ENCODE results near the gene TJP2.
A peak's percentile ranks its signal among the peaks of the same experiment; 100 is the strongest.
"Not testable (repeated sequence)": the region's sequence is repeated elsewhere in the genome, so short reads cannot be mapped to it uniquely, and the experiment has no call there.

Gene TJP2

GRCh38 chr9:69299826-69300225, 125.7 kb downstream of the TJP2 start:
- H3K4me3 ChIP-seq (ENCODE audit: low read length), result no peak overlapping the region
- no peak for DNase-seq (ENCODE audit: low read depth)
- TF ChIP-seq, protein P1, sequence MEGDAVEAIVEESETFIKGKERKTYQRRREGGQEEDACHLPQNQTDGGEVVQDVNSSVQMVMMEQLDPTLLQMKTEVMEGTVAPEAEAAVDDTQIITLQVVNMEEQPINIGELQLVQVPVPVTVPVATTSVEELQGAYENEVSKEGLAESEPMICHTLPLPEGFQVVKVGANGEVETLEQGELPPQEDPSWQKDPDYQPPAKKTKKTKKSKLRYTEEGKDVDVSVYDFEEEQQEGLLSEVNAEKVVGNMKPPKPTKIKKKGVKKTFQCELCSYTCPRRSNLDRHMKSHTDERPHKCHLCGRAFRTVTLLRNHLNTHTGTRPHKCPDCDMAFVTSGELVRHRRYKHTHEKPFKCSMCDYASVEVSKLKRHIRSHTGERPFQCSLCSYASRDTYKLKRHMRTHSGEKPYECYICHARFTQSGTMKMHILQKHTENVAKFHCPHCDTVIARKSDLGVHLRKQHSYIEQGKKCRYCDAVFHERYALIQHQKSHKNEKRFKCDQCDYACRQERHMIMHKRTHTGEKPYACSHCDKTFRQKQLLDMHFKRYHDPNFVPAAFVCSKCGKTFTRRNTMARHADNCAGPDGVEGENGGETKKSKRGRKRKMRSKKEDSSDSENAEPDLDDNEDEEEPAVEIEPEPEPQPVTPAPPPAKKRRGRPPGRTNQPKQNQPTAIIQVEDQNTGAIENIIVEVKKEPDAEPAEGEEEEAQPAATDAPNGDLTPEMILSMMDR (IDR thresholded peaks at IDR 0.05; ENCODE audit: insufficient read depth, low read depth, low read length, missing control alignments), result no peak

DNA sequence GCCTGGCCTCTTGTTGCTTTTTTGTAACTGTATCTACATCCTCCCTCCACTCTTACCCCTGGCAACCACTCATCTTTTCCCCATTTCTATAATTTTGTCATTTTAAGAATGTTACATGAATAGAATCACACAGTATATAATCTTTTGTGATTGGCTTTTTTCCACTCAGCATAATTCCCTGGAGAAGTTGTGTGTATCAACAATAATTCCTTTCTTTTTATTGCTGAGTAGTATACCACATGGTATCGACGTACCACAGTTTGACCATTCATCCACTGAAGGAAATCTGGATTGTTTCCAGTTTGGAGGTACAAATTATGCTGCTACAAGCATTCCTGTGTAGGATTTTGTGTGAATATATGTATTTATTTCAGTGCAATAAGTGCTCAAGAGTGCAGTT, 129.3 kb downstream of the TJP2 start:
- TF ChIP-seq, protein P1 (IDR thresholded peaks at IDR 0.05; ENCODE audit: insufficient read depth, low read depth, low read length, missing control alignments), result no peak
- no peak overlapping the region for H3K4me3 ChIP-seq (ENCODE audit: low read length)
- DNase-seq (ENCODE audit: low read depth), result no peak

DNA sequence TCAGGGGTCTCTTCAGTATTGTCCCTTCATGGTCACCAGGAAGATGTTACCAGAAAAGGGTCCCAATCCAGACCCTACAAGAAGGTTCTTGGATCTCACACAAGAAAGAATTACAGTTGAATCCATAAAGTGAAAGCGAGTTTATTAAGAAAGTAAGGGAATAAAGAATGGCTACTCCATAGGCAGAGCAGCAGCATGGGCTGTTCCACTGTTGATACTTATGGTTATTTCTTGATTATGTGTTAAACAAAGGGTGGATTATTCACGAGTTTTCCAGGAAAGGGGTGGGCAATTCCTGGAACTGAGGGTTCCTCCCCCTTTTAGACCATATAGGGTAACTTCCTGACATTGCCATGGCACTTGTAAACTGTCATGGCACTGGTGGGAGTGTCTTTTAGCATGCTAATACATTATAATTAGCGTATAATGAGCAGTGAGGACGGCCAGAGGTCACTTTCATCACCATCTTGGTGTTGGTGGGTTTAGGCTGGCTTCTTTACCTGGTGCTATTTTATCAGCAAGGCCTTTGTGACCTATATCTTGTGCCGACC, 132.9 kb downstream of the TJP2 start:
- H3K4me3 ChIP-seq (ENCODE audit: low read length); DNase-seq (ENCODE audit: low read depth): not testable (repeated sequence)

DNA sequence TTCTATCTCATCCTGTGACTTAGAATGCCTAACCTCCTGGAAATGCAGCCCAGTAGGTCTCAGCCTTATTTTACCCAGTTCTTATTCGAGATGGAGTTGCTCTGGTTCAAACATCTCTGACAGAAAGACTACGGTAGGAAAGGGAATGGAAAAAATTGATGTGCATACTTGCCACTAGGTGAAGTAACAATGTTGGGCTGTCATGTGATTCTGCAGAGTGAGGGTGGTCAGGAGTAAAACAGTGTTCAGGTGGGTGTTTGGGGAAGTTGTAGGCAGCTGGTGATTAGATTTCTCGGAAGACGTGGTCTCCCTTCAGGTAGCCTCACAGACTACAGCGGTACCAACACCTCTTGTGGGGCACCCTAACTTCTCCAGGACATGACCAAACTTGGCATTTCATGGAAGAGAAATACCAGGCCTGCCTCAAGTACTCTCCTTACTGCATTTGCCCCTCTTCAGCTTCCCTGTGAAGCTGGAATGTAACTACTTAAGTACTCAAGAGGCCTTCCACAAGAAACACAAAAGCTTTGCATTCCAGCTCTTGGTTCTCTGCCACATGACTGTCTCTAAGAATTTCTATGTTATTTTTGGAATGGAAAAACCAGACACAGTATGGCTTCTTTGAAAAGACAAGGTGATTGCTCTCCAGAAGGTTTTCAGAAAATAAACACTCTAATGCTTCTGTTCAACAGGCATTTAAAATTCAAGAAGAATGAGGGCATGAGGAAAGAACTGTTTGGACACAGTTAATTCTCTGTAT, 133.5 kb downstream of the TJP2 start:
- DNase-seq (ENCODE audit: low read depth), result no peak
- TF ChIP-seq, protein P1 (IDR thresholded peaks at IDR 0.05; ENCODE audit: insufficient read depth, low read depth, low read length, missing control alignments), result no peak
- H3K4me3 ChIP-seq (ENCODE audit: low read length), result no peak overlapping the region

GRCh38 chr9:69308206-69308931, 134.3 kb downstream of the TJP2 start:
- no peak for DNase-seq (ENCODE audit: low read depth)
- H3K4me3 ChIP-seq (ENCODE audit: low read length), result no peak overlapping the region
- TF ChIP-seq, protein P1 (IDR thresholded peaks at IDR 0.05; ENCODE audit: insufficient read depth, low read depth, low read length, missing control alignments), result no peak

GRCh38 chr9:69313175-69313574, 139.1 kb downstream of the TJP2 start:
- no peak overlapping the region for H3K4me3 ChIP-seq (ENCODE audit: low read length)
- TF ChIP-seq, protein P1 (IDR thresholded peaks at IDR 0.05; ENCODE audit: insufficient read depth, low read depth, low read length, missing control alignments), result no peak
- no peak for DNase-seq (ENCODE audit: low read depth)

GRCh38 chr9:69314547-69314946, 140.5 kb downstream of the TJP2 start:
- H3K4me3 ChIP-seq (ENCODE audit: low read length), result no peak overlapping the region
- DNase-seq (ENCODE audit: low read depth), result peak; percentile 41
- TF ChIP-seq, protein P1 (IDR thresholded peaks at IDR 0.05; ENCODE audit: insufficient read depth, low read depth, low read length, missing control alignments), result no peak

Measured in epithelial cell of esophagus (primary cell).